Body of pancreas (tissue), 4 donors: ENCODE results near the gene CBLIF. TPM values are rescaled to one million over a fixed set of nuclear protein-coding genes. Genes with fewer than 3 reads are reported as not detected.

Experiments
- ATAC-seq: fragments of 150-250 bp; one replicate; pipeline ENCODE4 v1.9.1; 2016
- DNase-seq, 4 donors: peaks; one replicate each; pipeline ENCODE4 v3.0.0-alpha.2; 2019
- H3K27ac ChIP-seq, 4 donors: fragments of 200-600 bp; sonication (generic); 1 replicate in 3 of 4; 2 replicates in 1 of 4; pipeline versions ENCODE4 v1.5.1 to v1.6.1; 2016 to 2019; ENCODE audit warnings: mild to moderate bottlenecking in 1 of 4, mixed read lengths in 1 of 4, moderate library complexity in 1 of 4
- H3K27me3 ChIP-seq, 2 donors: fragments of 200-600 bp; sonication (generic); one replicate each; pipeline ENCODE4 v1.6.0; 2016; ENCODE audit warnings: mild to moderate bottlenecking in 1 of 2
- H3K36me3 ChIP-seq, 2 donors: fragments of 200-600 bp; sonication (generic); replicated peaks in 1 of 2; 2 replicates each; pipeline ENCODE4 v1.5.1; 2016; ENCODE audit warnings: low read depth in 2 of 2; ENCODE audit not compliant: insufficient read depth in 1 of 2
- H3K4me1 ChIP-seq: fragments of 200-600 bp; sonication (generic); one replicate; pipeline ENCODE4 v1.6.0; 2016
- H3K4me3 ChIP-seq, 2 donors: fragments of 200-600 bp; sonication (generic); 1 replicate in 1 of 2; 2 replicates in 1 of 2; pipeline ENCODE4 v1.5.1; 2016 to 2019
- H3K9me3 ChIP-seq, 3 donors: fragments of 200-600 bp; sonication (generic); 1 replicate in 2 of 3; 2 replicates in 1 of 3; pipeline ENCODE4 v1.5.1; 2016
- CTCF ChIP-seq, 7 experiments: fragments of 450-650 bp in 4 of 7; fragments of 200-600 bp in 3 of 7; sonication (generic) in 3 of 7; IDR thresholded peaks; one replicate each; pipeline ENCODE4 v1.5.1; 2016 to 2019; ENCODE audit warnings: antibody characterized with exemption in 7 of 7
- POLR2A ChIP-seq, 3 donors: fragments of 450-650 bp; IDR thresholded peaks; one replicate each; pipeline ENCODE4 v1.6.1; 2016; ENCODE audit warnings: antibody characterized with exemption in 3 of 3, mild to moderate bottlenecking in 2 of 3
- WGBS, 2 donors: methylation state at CpG; one replicate each; pipeline ENCODE4 v1.1.5; 2017; 5-methylcytosine and 5-hydroxymethylcytosine counted together
- intact Hi-C: fragments of 100-400 bp; cut with DNase I; formaldehyde crosslinking; loops from one replicate; pipeline ENCODE4 v1.15.1; 2023
- total RNA-seq, 2 donors: library from RNA; depleted of rRNA; stranded (reverse); fragments of >200 nt; gene quantifications; one replicate each; pipeline ENCODE4 v1.1.0, GENCODE V29; 2016

CBLIF gene
- total RNA-seq, 2 donors from 2014 or later: not detected

- no peak for ATAC-seq
- no peaks in the 10 kb centered on the region for H3K9me3 ChIP-seq
- TF ChIP-seq POLR2A (IDR thresholded peaks at IDR 0.05) (no peak), CTCF (IDR thresholded peaks at IDR 0.05) (no peak)
- intact Hi-C loops: no loop called here
- H3K4me1 ChIP-seq: peaks cover 14% of the 10 kb centered on the region
- H3K27ac ChIP-seq: no peak overlapping the region
- no peaks in the 10 kb centered on the region for H3K27me3 ChIP-seq
- peak in 1 of 4 donors; percentile 11 for DNase-seq
- no peak overlapping the region for H3K4me3 ChIP-seq
- no peaks in the 10 kb centered on the region for H3K36me3 ChIP-seq
Observed at GRCh38 chr11:59872076-59872475, 26.8 kb upstream of the CBLIF start.

GRCh38 chr11:59867946-59868345 lies 22.6 kb upstream of the CBLIF start:
- Histone ChIP-seq H3K9me3 (no peaks in the 10 kb centered on the region), H3K4me1 (no peaks in the 10 kb centered on the region), H3K27ac (no peak overlapping the region), H3K4me3 (no peak overlapping the region), H3K36me3 (no peaks in the 10 kb centered on the region), H3K27me3 (no peaks in the 10 kb centered on the region)
- TF ChIP-seq CTCF (IDR thresholded peaks at IDR 0.05) (no peak), POLR2A (IDR thresholded peaks at IDR 0.05) (no peak)
- ATAC-seq: no peak
- intact Hi-C loops: no loop called here
- 70 to 81% methylated on average over 2 of the region's 2 CpGs for WGBS, 2 donors
- no peak for DNase-seq

- no peaks in the 10 kb centered on the region for H3K27me3 ChIP-seq
- 30 to 79% methylated on average over 1 of the region's 1 CpG for WGBS, 2 donors
- no peak overlapping the region for H3K27ac ChIP-seq
- no peak for DNase-seq
- H3K9me3 ChIP-seq: no peaks in the 10 kb centered on the region
- H3K36me3 ChIP-seq: no peaks in the 10 kb centered on the region
- no peak for ATAC-seq
- no peak overlapping the region for H3K4me3 ChIP-seq
- TF ChIP-seq CTCF (IDR thresholded peaks at IDR 0.05) (no peak), POLR2A (IDR thresholded peaks at IDR 0.05) (no peak)
- intact Hi-C loops: no loop called here
- H3K4me1 ChIP-seq: no peaks in the 10 kb centered on the region
Observed at GRCh38 chr11:59866836-59867235, 21.5 kb upstream of the CBLIF start.

GRCh38 chr11:59866397-59866796 lies 21.1 kb upstream of the CBLIF start, which contains the start of gene TCN1:
TCN1 (minus strand) TSS chr11:59866487; CDS start chr11:59866470, 17 bp downstream.
- intact Hi-C loops: no loop called here
- H3K4me1 ChIP-seq: no peaks in the 10 kb centered on the region
- no peak for TF ChIP-seq CTCF (IDR thresholded peaks at IDR 0.05)
- peak within 1 kb of the TSS in 3 of 4 donors; percentile 9 to 58 (median 46) for H3K27ac ChIP-seq
- no peaks in the 10 kb centered on the region for H3K36me3 ChIP-seq
- H3K27me3 ChIP-seq: no peaks in the 10 kb centered on the region
- WGBS, 2 donors: 35 to 49% methylated on average over 3 of the region's 3 CpGs
- H3K9me3 ChIP-seq: no peaks in the 10 kb centered on the region
- no peak within 1 kb of the TSS for H3K4me3 ChIP-seq
- DNase-seq: peak in 1 of 4 donors; percentile 37
- peak; percentile 33 for ATAC-seq

GRCh38 chr11:59865031-59865430 lies 19.7 kb upstream of the CBLIF start:
- peak in 1 of 4 donors; percentile 19 for DNase-seq
- intact Hi-C loops: no loop called here

More at GRCh38 chr11:59865031-59865430, 19.7 kb upstream of the CBLIF start:
- ATAC-seq: no peak
- Histone ChIP-seq H3K27me3 (no peaks in the 10 kb centered on the region), H3K4me3 (no peak overlapping the region), H3K4me1 (no peaks in the 10 kb centered on the region), H3K9me3 (no peaks in the 10 kb centered on the region), H3K27ac (peak overlapping the region in 3 of 4 donors; percentile 9 to 58 (median 46)), H3K36me3 (no peaks in the 10 kb centered on the region)
- TF ChIP-seq POLR2A (IDR thresholded peaks at IDR 0.05) (no peak), CTCF (IDR thresholded peaks at IDR 0.05) (no peak)
- 41% methylated on average over 1 of the region's 1 CpG for WGBS, 2 donors
